ENCODE results near the gene TMBIM4.

DNA sequence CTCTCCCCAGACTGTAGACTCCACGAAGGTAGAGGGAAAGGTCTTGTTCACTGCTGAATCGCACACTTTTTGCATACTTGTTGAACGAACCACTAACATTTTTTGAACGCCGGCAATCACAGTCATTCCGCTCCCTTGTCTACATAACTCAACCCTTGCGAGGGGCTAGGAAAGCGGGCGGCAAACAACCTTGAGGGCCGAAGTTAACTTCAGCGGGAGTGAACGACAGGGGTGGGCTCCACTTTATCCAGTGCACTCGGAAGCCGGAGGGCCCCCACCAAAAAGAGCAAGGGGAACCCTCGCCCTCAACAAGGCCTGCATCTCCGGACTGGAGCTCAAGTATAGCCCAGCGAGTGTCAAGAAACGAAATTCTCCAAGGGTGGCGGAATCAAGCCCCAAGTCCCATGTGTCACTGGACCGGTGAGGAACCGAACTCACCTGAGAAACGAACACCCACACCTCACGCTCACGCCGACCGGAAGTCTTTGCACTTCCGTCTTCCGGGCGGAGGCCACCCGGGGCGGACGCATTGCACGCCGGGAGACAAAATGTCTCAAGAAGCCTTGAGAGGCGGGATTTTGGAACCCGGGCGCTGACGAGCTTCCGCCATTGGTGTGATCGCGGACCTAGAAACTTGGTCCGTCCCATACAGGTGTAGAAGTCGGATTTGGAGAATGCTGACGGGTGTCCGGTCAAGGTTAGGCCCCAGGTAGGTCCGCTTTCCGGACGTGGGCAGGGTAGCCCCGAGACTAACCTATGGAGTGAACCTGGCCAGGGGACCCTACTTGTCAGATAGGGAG, 39.3 kb downstream of the TMBIM4 start, which contains the start of gene LLPH:
- no peak for TF ChIP-seq ZNF274 (IDR thresholded peaks at IDR 0.05; ENCODE audit: low read depth, low read length)
- no peak for TF ChIP-seq YY1 (IDR thresholded peaks at IDR 0.05; ENCODE audit: insufficient read depth, insufficient read length)

Measured in NT2/D1 (cell line).